Activated CD4-positive, alpha-beta T cell treated with anti-CD3 and anti-CD28 coated beads for 36 hours (primary cell): ENCODE data around the gene PDCL2. TPM values are rescaled to one million over a fixed set of nuclear protein-coding genes. Genes with fewer than 3 reads are reported as not detected.
"Not testable (repeated sequence)": the region's sequence is repeated elsewhere in the genome, so short reads cannot be mapped to it uniquely, and the experiment has no call there.

Source experiments
- ATAC-seq: fragments of 200-7000 bp; cut with Tn5 transposase; one replicate; pipeline ENCODE4 v1.10.0; 2021; ENCODE audit warnings: mild to moderate bottlenecking, moderate library complexity
- CTCF ChIA-PET: fragments of 350-600 bp; sonication (Branson Sonifier 250); formaldehyde crosslinking; loops from one replicate; lab custom pipeline; 2021; ENCODE audit warnings: antibody characterized with exemption; lab: Charles Lee
- POLR2A ChIA-PET: fragments of 350-600 bp; sonication (Branson Sonifier 250); formaldehyde crosslinking; loops from one replicate; lab custom pipeline; 2021; ENCODE audit warnings: antibody characterized with exemption, inconsistent platforms; lab: Charles Lee
- DNase-seq: peaks from one replicate; pipeline ENCODE4 v3.0.0-alpha.2; 2020
- H3K27ac Mint-ChIP-seq: one replicate; pipeline ENCODE4 v1.8.0; 2021; ENCODE audit warnings: mixed read lengths
- H3K27me3 Mint-ChIP-seq: one replicate; pipeline ENCODE4 v1.8.0; 2021; ENCODE audit warnings: mixed read lengths
- H3K36me3 Mint-ChIP-seq: one replicate; pipeline ENCODE4 v1.8.0; 2021; ENCODE audit warnings: low read depth, mixed read lengths
- H3K4me1 Mint-ChIP-seq: one replicate; pipeline ENCODE4 v1.8.0; 2021; ENCODE audit warnings: mixed read lengths
- H3K4me3 Mint-ChIP-seq: one replicate; pipeline ENCODE4 v1.8.0; 2021; ENCODE audit warnings: mild to moderate bottlenecking, moderate library complexity, mixed read lengths
- H3K9me3 Mint-ChIP-seq: one replicate; pipeline ENCODE4 v1.8.0; 2021; ENCODE audit warnings: low read depth, mixed read lengths
- intact Hi-C, 2 experiments: fragments of 100-400 bp; cut with DNase I in 1 of 2; cut with micrococcal nuclease in 1 of 2; formaldehyde crosslinking; loops; one replicate each; pipeline versions ENCODE4 v1.14.2 to v1.15.1; 2022 to 2024; cut with DNase I, micrococcal nuclease
- total RNA-seq, 2 experiments: library from RNA; stranded (reverse); gene quantifications; one replicate each; pipeline ENCODE4 v1.2.3, GENCODE V29; 2021

PDCL2 gene
- total RNA-seq, 2 experiments from 2014 or later = not detected

GRCh38 chr4:55582773-55583172 lies 9.3 kb downstream of the PDCL2 start:
- H3K4me1 Mint-ChIP-seq, H3K4me3 Mint-ChIP-seq, H3K27ac Mint-ChIP-seq, H3K36me3 Mint-ChIP-seq, ATAC-seq, intact Hi-C loops, CTCF ChIA-PET, POLR2A ChIA-PET, H3K9me3 Mint-ChIP-seq, DNase-seq: not testable (repeated sequence)
- peaks cover 16% of the 10 kb centered on the region for H3K27me3 Mint-ChIP-seq

- POLR2A ChIA-PET = no interaction called here
- Mint-ChIP-seq H3K9me3 (peaks cover 29% of the 10 kb centered on the region), H3K4me3 (no peak overlapping the region), H3K4me1 (peaks cover 6% of the 10 kb centered on the region), H3K27me3 (peaks cover 15% of the 10 kb centered on the region), H3K27ac (no peak overlapping the region), H3K36me3 (peaks cover 8% of the 10 kb centered on the region)
- CTCF ChIA-PET = no interaction called here
- no peak for DNase-seq
- intact Hi-C loops = no loop called here
- no peak for ATAC-seq
These were observed 13.6 kb downstream of the PDCL2 start for GRCh38 chr4:55578341-55579010.

GRCh38 chr4:55575513-55575912 lies 16.5 kb downstream of the PDCL2 start:
- POLR2A ChIA-PET = no interaction called here
- H3K4me1 Mint-ChIP-seq = peaks cover 6% of the 10 kb centered on the region
- no peak overlapping the region for H3K4me3 Mint-ChIP-seq
- CTCF ChIA-PET = no interaction called here
- no peak for DNase-seq
- peaks cover 23% of the 10 kb centered on the region for H3K9me3 Mint-ChIP-seq
- peaks cover 10% of the 10 kb centered on the region for H3K27me3 Mint-ChIP-seq
- intact Hi-C loops = no loop called here
- peaks cover 8% of the 10 kb centered on the region for H3K36me3 Mint-ChIP-seq
- ATAC-seq = no peak
- H3K27ac Mint-ChIP-seq = no peak overlapping the region

GRCh38 chr4:55574252-55574651 lies 17.8 kb downstream of the PDCL2 start:
- Mint-ChIP-seq H3K27ac (no peak overlapping the region), H3K27me3 (peaks cover 8% of the 10 kb centered on the region), H3K9me3 (peaks cover 23% of the 10 kb centered on the region), H3K4me1 (peaks cover 6% of the 10 kb centered on the region), H3K36me3 (peaks cover 8% of the 10 kb centered on the region), H3K4me3 (no peak overlapping the region)
- ATAC-seq (peak; percentile 78), DNase-seq (peak; percentile 16)
- intact Hi-C loops = no loop called here
- CTCF ChIA-PET = no interaction called here
- POLR2A ChIA-PET = no interaction called here

GRCh38 chr4:55571806-55572205 lies 20.2 kb downstream of the PDCL2 start:
- CTCF ChIA-PET = no interaction called here
- POLR2A ChIA-PET = interaction anchor here (0.6 kb wide), 1 partner anchor 1404 kb away, joined by 3 read pairs; no protein-coding TSS in a partner anchor
- ATAC-seq (no peak), DNase-seq (no peak)
- intact Hi-C loops = no loop called here
- no peak overlapping the region for H3K4me3 Mint-ChIP-seq
- peaks cover 8% of the 10 kb centered on the region for H3K36me3 Mint-ChIP-seq
- no peak overlapping the region for H3K27ac Mint-ChIP-seq
- peaks cover 4% of the 10 kb centered on the region for H3K27me3 Mint-ChIP-seq
- peaks cover 14% of the 10 kb centered on the region for H3K9me3 Mint-ChIP-seq
- peaks cover 6% of the 10 kb centered on the region for H3K4me1 Mint-ChIP-seq

GRCh38 chr4:55568905-55569504 lies 23.0 kb downstream of the PDCL2 start:
- no peak overlapping the region for H3K4me3 Mint-ChIP-seq
- H3K27me3 Mint-ChIP-seq = peaks cover 2% of the 10 kb centered on the region
- CTCF ChIA-PET = interaction anchor here (0.7 kb wide), 1 partner anchor 87 kb away, joined by 3 read pairs; no protein-coding TSS in a partner anchor
- no peak for DNase-seq
- intact Hi-C loops = no loop called here
- H3K9me3 Mint-ChIP-seq = no peaks in the 10 kb centered on the region
- no peaks in the 10 kb centered on the region for H3K36me3 Mint-ChIP-seq
- ATAC-seq = no peak
- POLR2A ChIA-PET = no interaction called here
- H3K4me1 Mint-ChIP-seq = no peaks in the 10 kb centered on the region
- H3K27ac Mint-ChIP-seq = no peak overlapping the region

GRCh38 chr4:55561889-55562288 lies 30.2 kb downstream of the PDCL2 start:
- no peaks in the 10 kb centered on the region for H3K36me3 Mint-ChIP-seq
- DNase-seq (no peak), ATAC-seq (peak; percentile 70)
- POLR2A ChIA-PET = no interaction called here
- H3K9me3 Mint-ChIP-seq = no peaks in the 10 kb centered on the region
- no peak overlapping the region for H3K27ac Mint-ChIP-seq
- H3K4me3 Mint-ChIP-seq = no peak overlapping the region
- H3K27me3 Mint-ChIP-seq = peaks cover 15% of the 10 kb centered on the region
- peaks cover 8% of the 10 kb centered on the region for H3K4me1 Mint-ChIP-seq
- intact Hi-C loops = no loop called here
- CTCF ChIA-PET = no interaction called here

- peaks cover 16% of the 10 kb centered on the region for H3K27me3 Mint-ChIP-seq
- no peak for ATAC-seq
- H3K9me3 Mint-ChIP-seq = no peaks in the 10 kb centered on the region
- ChIA-PET CTCF (no interaction called here), POLR2A (no interaction called here)
- no peaks in the 10 kb centered on the region for H3K36me3 Mint-ChIP-seq
- DNase-seq = no peak
- intact Hi-C loops = no loop called here
- H3K4me1 Mint-ChIP-seq = peaks cover 8% of the 10 kb centered on the region
- H3K4me3 Mint-ChIP-seq = no peak overlapping the region
- no peak overlapping the region for H3K27ac Mint-ChIP-seq
These were observed 31.9 kb downstream of the PDCL2 start for GRCh38 chr4:55560096-55560495.

GRCh38 chr4:55554453-55555030 lies 37.5 kb downstream of the PDCL2 start:
- intact Hi-C loops = loop anchor here in 1 of 2 experiments (1.0 to 10.0 kb wide), 3 partner anchors 117 to 583 kb away; no protein-coding TSS in a partner anchor
- H3K27ac Mint-ChIP-seq = no peak overlapping the region
- no peaks in the 10 kb centered on the region for H3K9me3 Mint-ChIP-seq
- ChIA-PET CTCF (interaction anchor here (0.6 to 1.5 kb wide), 5 partner anchors 9 to 218 kb away, joined by 3 to 7 read pairs (median 3); no protein-coding TSS in a partner anchor), POLR2A (no interaction called here)
- H3K36me3 Mint-ChIP-seq = no peaks in the 10 kb centered on the region
- ATAC-seq = no peak
- no peak overlapping the region for H3K4me3 Mint-ChIP-seq
- peaks cover 24% of the 10 kb centered on the region for H3K27me3 Mint-ChIP-seq
- no peak for DNase-seq
- H3K4me1 Mint-ChIP-seq = peaks cover 10% of the 10 kb centered on the region

- POLR2A ChIA-PET = no interaction called here
- DNase-seq (no peak), ATAC-seq (no peak)
- Mint-ChIP-seq H3K27me3 (peaks cover 24% of the 10 kb centered on the region), H3K4me1 (peaks cover 16% of the 10 kb centered on the region), H3K36me3 (no peaks in the 10 kb centered on the region), H3K27ac (no peak overlapping the region), H3K9me3 (no peaks in the 10 kb centered on the region), H3K4me3 (no peak overlapping the region)
- intact Hi-C loops = loop anchor here in 1 of 2 experiments (1.0 to 10.0 kb wide), 3 partner anchors 116 to 582 kb away; no protein-coding TSS in a partner anchor
- CTCF ChIA-PET = interaction anchor here (0.7 to 1.5 kb wide), 2 partner anchors 11 to 51 kb away, joined by 3 to 7 read pairs; no protein-coding TSS in a partner anchor
These were observed 38.4 kb downstream of the PDCL2 start for GRCh38 chr4:55553441-55554201.

GRCh38 chr4:55551964-55552363 lies 40.1 kb downstream of the PDCL2 start:
- POLR2A ChIA-PET, DNase-seq, H3K9me3 Mint-ChIP-seq, ATAC-seq, H3K27ac Mint-ChIP-seq, H3K4me3 Mint-ChIP-seq, H3K36me3 Mint-ChIP-seq: not testable (repeated sequence)
- Mint-ChIP-seq H3K4me1 (peaks cover 25% of the 10 kb centered on the region), H3K27me3 (peaks cover 16% of the 10 kb centered on the region)
- CTCF ChIA-PET = interaction anchor here (1.1 kb wide), 1 partner anchor 107 kb away, joined by 4 read pairs; no protein-coding TSS in a partner anchor
- intact Hi-C loops = loop anchor here in 1 of 2 experiments (5.0 to 10.0 kb wide), 2 partner anchors 115 to 367 kb away; no protein-coding TSS in a partner anchor
